Caco-2 (cell line): ENCODE data around the gene NPFF. TPM values are rescaled to one million over a fixed set of nuclear protein-coding genes. Genes with fewer than 3 reads are reported as not detected.

ENCODE experiments used
- BruUV-seq: library from RNA; stranded (reverse); fragments of 400-500 nt; replicated peaks from 2 replicates; lab custom pipeline; 2021; lab: Mats Ljungman, UMichigan
- CTCF ChIA-PET: fragments of 300-600 bp; sonication (Branson Sonifier 250); formaldehyde crosslinking; loops from one replicate; lab custom pipeline; 2022; ENCODE audit warnings: antibody characterized with exemption; lab: Charles Lee
- POLR2A ChIA-PET: fragments of 300-600 bp; sonication (Branson Sonifier 250); formaldehyde crosslinking; loops from one replicate; lab custom pipeline; 2022; ENCODE audit warnings: antibody characterized with exemption; lab: Charles Lee
- DNase-seq, 2 experiments: peaks; one replicate each; pipeline versions ENCODE4 v3.0.0 to v3.0.0-alpha.2; 2020 to 2022
- H3K27me3 ChIP-seq: replicated peaks from 2 replicates; pipeline ENCODE4 v1.6.0; 2011; ENCODE audit warnings: low read length; ENCODE audit not compliant: control insufficient read depth, insufficient read depth
- H3K36me3 ChIP-seq: 2 replicates; pipeline ENCODE4 v1.5.1; 2011; ENCODE audit warnings: low read length; ENCODE audit not compliant: control insufficient read depth, insufficient read depth
- H3K4me1 ChIP-seq: fragments of 250-450 bp; sonication (Bioruptor Pico); 2 replicates; pipeline ENCODE4 v1.5.1; 2020; ENCODE audit warnings: mild to moderate bottlenecking
- H3K4me3 ChIP-seq: 2 replicates; pipeline ENCODE4 v1.5.1; 2011; ENCODE audit warnings: low read depth, mild to moderate bottlenecking, control low read depth, low read length
- H3K9me3 ChIP-seq: fragments of 250-450 bp; sonication (Bioruptor Pico); 2 replicates; pipeline ENCODE4 v1.5.1; 2020; ENCODE audit warnings: mild to moderate bottlenecking, moderate library complexity
- H3K27ac Mint-ChIP-seq: one replicate; pipeline ENCODE4 v1.8.0; 2022; ENCODE audit warnings: mixed read lengths; ENCODE audit not compliant: unreplicated experiment
- H3K27me3 Mint-ChIP-seq: one replicate; pipeline ENCODE4 v1.8.0; 2022; ENCODE audit warnings: mixed read lengths; ENCODE audit not compliant: insufficient read depth, unreplicated experiment
- H3K36me3 Mint-ChIP-seq: one replicate; pipeline ENCODE4 v1.8.0; 2022; ENCODE audit warnings: mild to moderate bottlenecking, mixed read lengths; ENCODE audit not compliant: insufficient read depth, unreplicated experiment
- H3K4me1 Mint-ChIP-seq: one replicate; pipeline ENCODE4 v1.8.0; 2022; ENCODE audit warnings: low read depth, mixed read lengths; ENCODE audit not compliant: unreplicated experiment
- H3K4me3 Mint-ChIP-seq: one replicate; pipeline ENCODE4 v1.8.0; 2022; ENCODE audit warnings: mild to moderate bottlenecking, moderate library complexity, mixed read lengths; ENCODE audit not compliant: unreplicated experiment
- H3K9me3 Mint-ChIP-seq: one replicate; pipeline ENCODE4 v1.8.0; 2022; ENCODE audit warnings: mixed read lengths; ENCODE audit not compliant: unreplicated experiment
- intact Hi-C: fragments of 100-400 bp; cut with micrococcal nuclease; formaldehyde crosslinking; loops from one replicate; pipeline ENCODE4 v1.10.0; 2022; ENCODE audit not compliant: unreplicated experiment
- total RNA-seq: library from RNA; stranded (reverse); gene quantifications from 2 replicates; pipeline ENCODE4 v1.2.3, GENCODE V29; 2022
- TF ChIP-seq, protein P1 (sequence below), 2 experiments: fragments of 200-600 bp in 1 of 2; IDR thresholded peaks; 1 replicate in 1 of 2; 2 replicates in 1 of 2; pipeline versions ENCODE4 v1.5.1 to v1.8.0; 2011 to 2022; ENCODE audit warnings: antibody characterized with exemption in 1 of 2, control low read depth in 1 of 2, inconsistent platforms in 1 of 2, low read depth in 1 of 2, low read length in 1 of 2, mild to moderate bottlenecking in 1 of 2, moderate library complexity in 1 of 2; ENCODE audit not compliant: insufficient read depth in 1 of 2, severe bottlenecking in 1 of 2, unreplicated experiment in 1 of 2

Gene NPFF
- total RNA-seq, 1 experiment from 2014 or later: 2.4 TPM

DNA sequence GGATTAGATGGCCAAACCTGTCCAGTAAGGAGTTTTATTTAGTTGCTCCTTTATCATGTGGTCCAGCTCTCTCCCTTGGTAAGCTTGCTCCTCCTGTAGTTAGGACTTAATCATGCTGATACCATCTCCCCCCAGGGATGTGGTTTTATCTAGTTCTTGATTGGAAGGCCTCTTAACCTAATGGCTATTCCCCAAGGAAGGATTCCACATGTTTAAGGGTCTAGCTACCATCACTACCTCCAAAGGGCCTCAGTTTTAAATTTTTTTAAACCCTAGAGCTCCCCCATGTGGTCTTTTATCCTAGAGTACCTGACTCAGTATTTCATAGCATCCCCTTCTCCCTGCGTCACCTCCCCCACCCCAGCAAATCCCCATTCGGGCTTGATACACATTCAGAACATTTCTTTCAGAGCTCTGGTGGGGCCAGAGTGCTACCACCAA lies 30.5 kb downstream of the NPFF start:
- intact Hi-C loops: no loop called here
- CTCF ChIA-PET: interaction anchor here (0.8 to 1.2 kb wide), 6 partner anchors 24 to 334 kb away, joined by 3 to 6 read pairs (median 4); partner anchors contain the start of genes SP1 and TARBP2

DNA sequence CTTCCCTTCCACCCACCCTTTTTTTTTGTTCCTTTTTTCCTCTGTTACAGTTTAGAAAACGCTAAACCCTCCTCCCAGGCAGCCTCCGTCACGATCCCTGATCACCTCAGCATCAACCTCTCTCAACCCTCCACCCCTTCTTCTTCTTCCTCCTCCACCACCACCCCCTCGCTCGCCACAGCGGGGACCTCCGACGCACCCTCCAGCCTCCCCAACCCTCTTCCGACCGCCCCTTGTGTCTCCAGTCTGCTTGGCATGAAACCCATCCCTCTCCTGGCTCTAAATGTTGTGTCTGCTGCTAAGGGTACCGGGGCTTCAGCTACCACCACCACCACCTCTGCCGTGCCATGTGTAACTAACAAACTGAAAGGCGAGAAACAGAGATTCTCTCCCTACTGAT lies 32.5 kb downstream of the NPFF start:
- Mint-ChIP-seq H3K27me3 (no peaks in the 10 kb centered on the region), H3K27ac (no peak overlapping the region), H3K4me1 (peaks cover 14% of the 10 kb centered on the region), H3K4me3 (no peak overlapping the region), H3K36me3 (peaks cover 100% of the 10 kb centered on the region), H3K9me3 (no peaks in the 10 kb centered on the region)
- DNase-seq: no peak
- H3K4me1 ChIP-seq: no peaks in the 10 kb centered on the region
- BruUV-seq: no TSS peak
- intact Hi-C loops: no loop called here
- H3K36me3 ChIP-seq: peaks cover 7% of the 10 kb centered on the region
- no peaks in the 10 kb centered on the region for H3K9me3 ChIP-seq
- TF ChIP-seq, protein P1, sequence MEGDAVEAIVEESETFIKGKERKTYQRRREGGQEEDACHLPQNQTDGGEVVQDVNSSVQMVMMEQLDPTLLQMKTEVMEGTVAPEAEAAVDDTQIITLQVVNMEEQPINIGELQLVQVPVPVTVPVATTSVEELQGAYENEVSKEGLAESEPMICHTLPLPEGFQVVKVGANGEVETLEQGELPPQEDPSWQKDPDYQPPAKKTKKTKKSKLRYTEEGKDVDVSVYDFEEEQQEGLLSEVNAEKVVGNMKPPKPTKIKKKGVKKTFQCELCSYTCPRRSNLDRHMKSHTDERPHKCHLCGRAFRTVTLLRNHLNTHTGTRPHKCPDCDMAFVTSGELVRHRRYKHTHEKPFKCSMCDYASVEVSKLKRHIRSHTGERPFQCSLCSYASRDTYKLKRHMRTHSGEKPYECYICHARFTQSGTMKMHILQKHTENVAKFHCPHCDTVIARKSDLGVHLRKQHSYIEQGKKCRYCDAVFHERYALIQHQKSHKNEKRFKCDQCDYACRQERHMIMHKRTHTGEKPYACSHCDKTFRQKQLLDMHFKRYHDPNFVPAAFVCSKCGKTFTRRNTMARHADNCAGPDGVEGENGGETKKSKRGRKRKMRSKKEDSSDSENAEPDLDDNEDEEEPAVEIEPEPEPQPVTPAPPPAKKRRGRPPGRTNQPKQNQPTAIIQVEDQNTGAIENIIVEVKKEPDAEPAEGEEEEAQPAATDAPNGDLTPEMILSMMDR (IDR thresholded peaks at IDR 0.05; ENCODE audit: insufficient read depth in 1 of 2, low read depth in 1 of 2, low read length in 1 of 2, severe bottlenecking in 1 of 2, unreplicated experiment in 1 of 2): no peak
- H3K4me3 ChIP-seq: no peak overlapping the region
- POLR2A ChIA-PET: interaction anchor here (0.6 kb wide), 1 partner anchor 44 kb away, joined by 4 read pairs; no protein-coding TSS in a partner anchor
- no peaks in the 10 kb centered on the region for H3K27me3 ChIP-seq
- CTCF ChIA-PET: interaction anchor here (0.6 kb wide), 2 partner anchors 22 to 154 kb away, joined by 3 read pairs; partner anchors contain the start of gene AAAS

More for the DNA sequence above, 30.5 kb downstream of the NPFF start:
- H3K36me3 Mint-ChIP-seq: peaks cover 99% of the 10 kb centered on the region
- peaks cover 12% of the 10 kb centered on the region for H3K4me1 Mint-ChIP-seq
- peak in 1 of 2 experiments; percentile 53 for DNase-seq
- H3K27me3 ChIP-seq: no peaks in the 10 kb centered on the region
- POLR2A ChIA-PET: interaction anchor here (0.6 to 1.2 kb wide), 3 partner anchors 15 to 127 kb away, joined by 5 to 6 read pairs (median 5); partner anchors contain the start of gene TARBP2
- peaks cover 8% of the 10 kb centered on the region for H3K36me3 ChIP-seq
- no peak overlapping the region for H3K27ac Mint-ChIP-seq
- no peaks in the 10 kb centered on the region for H3K9me3 Mint-ChIP-seq
- H3K4me3 ChIP-seq: no peak overlapping the region
- TF ChIP-seq, protein P1 (IDR thresholded peaks at IDR 0.05; ENCODE audit: insufficient read depth in 1 of 2, low read depth in 1 of 2, low read length in 1 of 2, severe bottlenecking in 1 of 2, unreplicated experiment in 1 of 2): peak; percentile 22 to 40
- no TSS peak for BruUV-seq
- H3K4me3 Mint-ChIP-seq: no peak overlapping the region
- H3K27me3 Mint-ChIP-seq: no peaks in the 10 kb centered on the region
- H3K9me3 ChIP-seq: no peaks in the 10 kb centered on the region
- H3K4me1 ChIP-seq: no peaks in the 10 kb centered on the region

DNA sequence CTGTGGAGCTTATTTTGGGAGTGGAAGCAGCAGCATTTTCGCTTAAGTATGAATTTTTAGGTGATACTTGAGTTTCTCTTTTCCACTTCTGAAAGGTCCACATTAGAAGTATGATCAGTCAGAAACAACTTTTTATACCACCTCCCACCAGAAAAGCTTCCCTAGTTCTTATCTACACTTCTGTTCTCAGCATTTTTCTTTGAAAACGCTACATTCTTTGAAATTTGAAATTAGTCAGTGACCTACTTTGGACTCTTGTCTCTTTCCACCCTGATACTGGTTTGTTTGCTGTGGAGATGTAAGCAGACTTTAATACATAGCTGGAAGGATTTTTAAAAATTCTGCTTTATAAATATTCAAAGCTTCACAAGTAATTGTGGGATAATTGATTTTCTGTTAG lies 33.2 kb downstream of the NPFF start:
- intact Hi-C loops: no loop called here
- Mint-ChIP-seq H3K27me3 (no peaks in the 10 kb centered on the region), H3K4me3 (no peak overlapping the region), H3K36me3 (peaks cover 100% of the 10 kb centered on the region), H3K27ac (no peak overlapping the region), H3K9me3 (no peaks in the 10 kb centered on the region), H3K4me1 (peaks cover 14% of the 10 kb centered on the region)
- DNase-seq: no peak
- Histone ChIP-seq H3K9me3 (no peaks in the 10 kb centered on the region), H3K36me3 (peaks cover 7% of the 10 kb centered on the region), H3K4me3 (no peak overlapping the region), H3K27me3 (no peaks in the 10 kb centered on the region), H3K4me1 (no peaks in the 10 kb centered on the region)
- POLR2A ChIA-PET: no interaction called here
- CTCF ChIA-PET: no interaction called here
- TF ChIP-seq, protein P1 (IDR thresholded peaks at IDR 0.05; ENCODE audit: insufficient read depth in 1 of 2, low read depth in 1 of 2, low read length in 1 of 2, severe bottlenecking in 1 of 2, unreplicated experiment in 1 of 2): no peak
- BruUV-seq: no TSS peak
